IPS DF 6.9 (cell line): ENCODE results near the gene GPR157.
"Not testable (repeated sequence)": the region's sequence is repeated elsewhere in the genome, so short reads cannot be mapped to it uniquely, and the experiment has no call there.

ENCODE experiments used
- DNase-seq: peaks from one replicate; pipeline ENCODE4 v3.0.0-alpha.2; 2013; ENCODE audit warnings: low read depth, low spot score
- H3K27ac ChIP-seq: one replicate; pipeline ENCODE4 v1.5.1; 2013; ENCODE audit warnings: low read length, control low read depth
- H3K27me3 ChIP-seq: 2 replicates; pipeline ENCODE4 v1.6.1; 2013; ENCODE audit warnings: mild to moderate bottlenecking, low read length; ENCODE audit not compliant: control insufficient read depth, insufficient read depth
- H3K36me3 ChIP-seq: 2 replicates; pipeline ENCODE4 v1.6.1; 2013; ENCODE audit warnings: low read length; ENCODE audit not compliant: control insufficient read depth, insufficient read depth
- H3K4me1 ChIP-seq: 2 replicates; pipeline ENCODE4 v1.6.1; 2013; ENCODE audit warnings: low read length; ENCODE audit not compliant: control insufficient read depth, insufficient read depth
- H3K4me3 ChIP-seq: 2 replicates; pipeline ENCODE4 v1.5.1; 2013; ENCODE audit warnings: mild to moderate bottlenecking, low read length
- H3K9me3 ChIP-seq: 2 replicates; pipeline ENCODE4 v1.6.1; 2013; ENCODE audit warnings: low read length, inconsistent platforms; ENCODE audit not compliant: control insufficient read depth, insufficient read depth
- WGBS: extraction: QIAGEN DNeasy Blood & Tissue Kit; methylation state at CpG from one replicate; pipeline ENCODE4 v1.1.7; 2013; ENCODE audit warnings: mixed read lengths, missing lambda C conversion rate; ENCODE audit not compliant: insufficient read length, insufficient coverage; 5-methylcytosine and 5-hydroxymethylcytosine counted together

The GPR157 gene

GRCh38 chr1:9146156-9146555 lies 17.3 kb upstream of the GPR157 start:
- DNase-seq = no peak
- H3K36me3 ChIP-seq = 0 out of 2 replicates have a peak, but pooled peaks cover 2% of the 10 kb centered on the region
- H3K9me3 ChIP-seq = no peaks in the 10 kb centered on the region
- H3K4me3 ChIP-seq = no peak overlapping the region
- no peaks in the 10 kb centered on the region for H3K4me1 ChIP-seq
- H3K27me3 ChIP-seq = no peaks in the 10 kb centered on the region
- WGBS = no CpG with 5 or more reads among the region's 8 CpGs
- no peak overlapping the region for H3K27ac ChIP-seq

GRCh38 chr1:9145714-9146113 lies 16.8 kb upstream of the GPR157 start:
- DNase-seq = no peak
- Histone ChIP-seq H3K4me3 (no peak overlapping the region), H3K27me3 (no peaks in the 10 kb centered on the region), H3K4me1 (no peaks in the 10 kb centered on the region), H3K36me3 (0 out of 2 replicates have a peak, but pooled peaks cover 2% of the 10 kb centered on the region), H3K27ac (no peak overlapping the region), H3K9me3 (no peaks in the 10 kb centered on the region)
- WGBS = no CpG with 5 or more reads among the region's 5 CpGs

DNA sequence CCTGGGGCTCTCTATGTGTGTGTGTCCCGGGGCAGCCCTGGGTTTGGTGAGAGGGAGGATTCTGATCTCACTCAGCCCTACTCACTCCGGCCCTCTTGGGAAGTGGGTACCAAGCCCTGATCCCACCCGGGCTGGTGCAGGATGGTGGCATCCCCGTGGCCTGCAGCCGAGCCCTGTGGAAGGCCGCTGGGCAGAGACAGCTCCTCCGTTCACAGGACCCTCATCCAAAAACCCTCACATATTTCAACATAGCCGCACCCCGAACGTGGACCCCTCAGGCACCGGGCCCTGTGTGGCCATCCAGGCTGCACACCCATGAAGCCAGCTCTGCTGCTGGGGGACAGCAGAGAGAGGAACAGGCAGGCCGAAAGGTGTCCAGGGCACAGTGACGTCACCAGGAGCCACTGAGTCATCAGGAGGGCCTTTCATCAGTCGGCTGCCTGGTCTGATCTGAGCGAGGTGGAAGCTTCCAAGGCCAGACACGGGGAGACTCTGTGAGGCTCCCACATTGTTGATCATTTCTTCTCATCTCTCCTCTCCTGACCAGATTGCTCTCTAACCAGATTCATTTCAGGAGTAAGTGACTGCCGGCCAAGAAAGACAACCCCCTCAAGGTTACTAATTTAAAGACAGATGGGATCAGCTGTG lies 16.2 kb upstream of the GPR157 start:
- no CpG with 5 or more reads among the region's 17 CpGs for WGBS
- Histone ChIP-seq H3K27ac (no peak overlapping the region), H3K27me3 (no peaks in the 10 kb centered on the region), H3K9me3 (no peaks in the 10 kb centered on the region), H3K4me3 (no peak overlapping the region), H3K36me3 (0 out of 2 replicates have a peak, but pooled peaks cover 2% of the 10 kb centered on the region), H3K4me1 (no peaks in the 10 kb centered on the region)
- DNase-seq = no peak

DNA sequence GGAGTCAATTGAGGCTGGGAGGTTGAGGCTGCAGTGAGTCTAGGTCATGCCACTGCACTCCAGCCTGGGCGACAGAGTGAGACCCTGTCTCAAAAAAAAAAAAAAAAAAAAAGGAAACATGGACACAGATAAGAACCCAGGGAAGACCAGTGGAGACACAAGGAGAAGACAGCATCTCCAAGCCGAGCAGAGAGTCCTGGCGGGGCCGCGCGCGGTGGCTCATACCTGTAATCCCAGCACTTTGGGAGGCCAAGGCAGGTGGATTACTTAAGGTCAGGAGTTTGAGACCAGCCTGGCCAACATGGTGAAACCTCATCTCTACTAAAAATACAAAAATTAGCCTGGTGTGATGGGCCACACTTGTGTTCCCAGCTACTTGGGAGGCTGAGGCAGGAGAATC lies 15.6 kb upstream of the GPR157 start:
- WGBS = no CpG with 5 or more reads among the region's 7 CpGs
- H3K27ac ChIP-seq, H3K4me1 ChIP-seq: not testable (repeated sequence)

GRCh38 chr1:9143250-9143649 lies 14.3 kb upstream of the GPR157 start:
- Histone ChIP-seq H3K9me3 (no peaks in the 10 kb centered on the region), H3K4me1 (no peaks in the 10 kb centered on the region), H3K4me3 (no peak overlapping the region), H3K36me3 (no peaks in the 10 kb centered on the region), H3K27ac (no peak overlapping the region), H3K27me3 (no peaks in the 10 kb centered on the region)
- DNase-seq = no peak
- WGBS = no CpG with 5 or more reads among the region's 7 CpGs

More for the DNA sequence above, 15.6 kb upstream of the GPR157 start:
- H3K9me3 ChIP-seq, DNase-seq, H3K27me3 ChIP-seq, H3K36me3 ChIP-seq, H3K4me3 ChIP-seq: not testable (repeated sequence)

- H3K9me3 ChIP-seq = no peaks in the 10 kb centered on the region
- no peak overlapping the region for H3K4me3 ChIP-seq
- no CpG with 5 or more reads among the region's 2 CpGs for WGBS
- no peaks in the 10 kb centered on the region for H3K27me3 ChIP-seq
- H3K36me3 ChIP-seq = no peaks in the 10 kb centered on the region
- no peak for DNase-seq
- no peak overlapping the region for H3K27ac ChIP-seq
- no peaks in the 10 kb centered on the region for H3K4me1 ChIP-seq
Measured at GRCh38 chr1:9139930-9140329, 11.0 kb upstream of the GPR157 start.

- DNase-seq = no peak
- no peaks in the 10 kb centered on the region for H3K27me3 ChIP-seq
- no CpG with 5 or more reads among the region's 8 CpGs for WGBS
- H3K4me3 ChIP-seq = no peak overlapping the region
- no peak overlapping the region for H3K27ac ChIP-seq
- H3K36me3 ChIP-seq = no peaks in the 10 kb centered on the region
- H3K9me3 ChIP-seq = no peaks in the 10 kb centered on the region
- no peaks in the 10 kb centered on the region for H3K4me1 ChIP-seq
Measured at GRCh38 chr1:9136932-9137331, 8.0 kb upstream of the GPR157 start.

DNA sequence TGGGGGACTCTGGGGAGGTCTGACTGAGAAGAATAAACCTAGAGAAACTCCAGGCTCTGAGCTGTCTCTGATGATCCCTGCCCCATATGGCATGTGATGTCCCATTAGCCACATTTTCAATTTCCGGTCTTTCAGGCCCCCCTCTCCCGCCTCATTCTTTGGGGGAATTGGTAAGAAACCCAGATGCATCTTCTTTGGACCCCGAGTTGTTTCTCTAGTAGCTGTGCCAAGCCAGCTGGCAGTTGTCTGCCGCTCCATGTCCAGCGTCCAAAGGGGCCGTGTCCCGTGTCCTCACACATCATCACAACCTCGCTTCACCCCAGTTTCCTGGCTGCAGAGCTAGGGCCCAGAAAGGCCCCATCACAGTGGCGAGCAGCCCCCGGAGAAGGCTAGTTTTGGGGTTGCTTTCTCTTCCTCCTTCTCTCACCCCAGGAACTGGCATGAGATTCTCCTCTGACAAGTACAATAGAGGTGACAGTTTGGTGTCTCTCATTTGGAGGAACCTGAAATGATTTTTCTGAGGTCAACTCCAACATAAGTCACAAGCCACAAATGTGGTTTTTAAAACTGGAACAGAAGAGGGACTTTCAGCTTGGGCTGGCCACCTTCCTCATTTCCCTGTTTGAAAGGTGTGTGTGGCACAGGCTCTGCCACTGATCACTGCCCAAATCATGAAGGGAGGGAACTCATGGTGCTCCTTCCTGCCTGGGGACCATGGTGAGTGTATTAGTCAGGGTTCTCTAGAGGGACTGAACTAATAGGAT lies 6.4 kb upstream of the GPR157 start:
- no peak for DNase-seq
- Histone ChIP-seq H3K27me3 (no peaks in the 10 kb centered on the region), H3K36me3 (no peaks in the 10 kb centered on the region), H3K27ac (no peak overlapping the region), H3K4me3 (no peak overlapping the region; the same call in 1 of the 2 replicates), H3K9me3 (no peaks in the 10 kb centered on the region), H3K4me1 (no peaks in the 10 kb centered on the region)
- WGBS = no CpG with 5 or more reads among the region's 10 CpGs

DNA sequence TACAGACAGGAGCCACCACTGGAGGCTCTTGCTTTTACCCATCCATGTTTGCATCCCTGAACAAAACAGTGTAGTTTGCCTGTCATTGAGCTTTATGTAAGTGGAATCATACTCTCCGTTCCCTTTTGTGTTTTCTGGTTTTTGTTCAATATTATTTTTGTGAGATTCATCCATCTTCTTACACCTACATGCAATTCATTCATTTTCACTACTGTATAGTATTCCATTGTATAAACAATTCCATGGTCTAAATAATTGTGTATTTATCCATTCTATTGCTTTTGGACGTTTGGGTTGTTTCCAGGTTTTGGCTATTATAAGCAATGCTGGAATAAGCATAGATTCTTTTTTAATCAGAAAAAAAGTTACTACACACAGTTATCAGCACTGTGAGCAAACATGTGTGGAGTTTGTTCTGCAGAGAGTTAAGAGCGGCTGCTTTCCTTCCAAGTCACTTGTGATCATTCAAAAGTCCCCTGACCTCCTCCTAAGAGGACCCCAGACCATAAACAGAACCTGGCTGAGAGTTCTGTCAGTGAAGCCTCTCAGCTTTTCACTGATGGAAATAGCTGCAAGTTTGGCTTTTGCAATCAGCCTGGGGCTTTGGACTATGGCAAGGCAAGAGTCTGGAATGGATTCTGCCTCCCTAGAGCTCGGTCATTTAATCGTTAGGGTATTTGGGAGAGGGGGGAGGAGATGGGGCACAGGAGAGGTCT lies 5.1 kb upstream of the GPR157 start:
- WGBS = no CpG with 5 or more reads among the region's 5 CpGs
- Histone ChIP-seq H3K4me3 (no peak overlapping the region), H3K9me3 (no peaks in the 10 kb centered on the region), H3K27me3 (no peaks in the 10 kb centered on the region), H3K36me3 (no peaks in the 10 kb centered on the region), H3K27ac (no peak overlapping the region), H3K4me1 (no peaks in the 10 kb centered on the region)
- DNase-seq = no peak

DNA sequence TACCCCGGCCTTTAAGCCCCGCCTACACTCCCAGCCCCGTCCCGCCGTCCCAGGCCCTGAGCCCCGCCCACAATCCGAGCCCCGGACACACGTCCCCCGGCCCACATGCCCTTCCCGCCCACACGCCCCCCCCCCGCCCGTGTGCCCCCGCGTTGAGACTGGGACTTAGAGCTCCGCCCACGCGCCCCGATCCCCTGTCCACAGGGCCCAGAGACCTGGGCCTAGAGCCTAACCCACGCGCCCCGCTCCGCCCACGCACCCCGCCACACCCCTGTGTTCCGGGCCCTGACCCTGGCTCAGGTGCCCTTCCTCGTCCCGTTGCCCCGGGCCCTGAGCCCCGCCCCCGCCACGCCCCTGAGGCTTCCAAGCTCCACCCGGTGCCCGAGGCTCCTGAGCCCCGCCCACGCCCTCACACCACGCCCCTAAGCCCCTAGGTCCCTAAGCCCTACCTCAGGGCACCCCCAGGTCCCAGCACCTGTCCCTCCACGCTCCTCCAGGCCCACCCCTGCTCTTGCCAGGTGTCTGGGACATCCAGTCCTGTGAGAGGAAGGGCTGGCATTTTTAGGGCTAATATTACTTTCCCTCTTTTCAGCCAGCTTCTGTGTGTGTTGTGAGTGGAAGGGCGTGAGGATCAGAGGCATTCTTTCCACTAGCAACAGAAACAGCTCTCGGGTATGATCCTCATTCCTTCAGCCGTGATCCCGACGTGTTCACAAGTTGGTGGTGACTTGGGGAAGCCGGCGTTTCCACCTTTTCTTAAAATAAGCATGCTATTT lies 552 bp upstream of the GPR157 start:
- Histone ChIP-seq H3K4me1 (no peaks in the 10 kb centered on the region), H3K4me3 (peak overlapping the region; percentile 66; the same call in 1 of the 2 replicates), H3K27ac (no peak overlapping the region), H3K27me3 (no peaks in the 10 kb centered on the region; the same call in 1 of the 2 replicates), H3K9me3 (no peaks in the 10 kb centered on the region), H3K36me3 (no peaks in the 10 kb centered on the region)
- DNase-seq = peak; percentile 68
- WGBS = no CpG with 5 or more reads among the region's 46 CpGs
